PC-9 (cell line): ENCODE data around the gene CES3. TPM values are rescaled to one million over a fixed set of nuclear protein-coding genes. Genes with fewer than 3 reads are reported as not detected.
A peak's percentile ranks its signal among the peaks of the same experiment; 100 is the strongest.
"Not testable (repeated sequence)": the region's sequence is repeated elsewhere in the genome, so short reads cannot be mapped to it uniquely, and the experiment has no call there.

Experiments
- BruUV-seq: library from RNA; stranded (reverse); fragments of 400-500 nt; replicated peaks from 2 replicates; lab custom pipeline; 2021; lab: Mats Ljungman, UMichigan
- CTCF ChIA-PET: fragments of 300-600 bp; sonication (Branson Sonifier 250); formaldehyde crosslinking; loops from one replicate; lab custom pipeline; 2022; ENCODE audit warnings: antibody characterized with exemption; lab: Charles Lee
- POLR2A ChIA-PET: fragments of 300-600 bp; sonication (Branson Sonifier 250); formaldehyde crosslinking; loops from one replicate; lab custom pipeline; 2022; ENCODE audit warnings: antibody characterized with exemption; ENCODE audit not compliant: unreplicated experiment; lab: Charles Lee
- DNase-seq, 2 experiments: peaks; one replicate each; pipeline versions ENCODE4 v3.0.0 to v3.0.0-alpha.2; 2015 to 2022; ENCODE audit warnings: mixed read lengths in 1 of 2
- H2AFZ ChIP-seq: fragments of 200-600 bp; sonication (generic); 2 replicates; pipeline ENCODE4 v1.8.1; 2017; ENCODE audit warnings: antibody characterized with exemption
- H3F3A ChIP-seq: fragments of 200-600 bp; sonication (generic); 2 replicates; pipeline ENCODE4 v1.8.1; 2017; ENCODE audit warnings: antibody characterized with exemption, mild to moderate bottlenecking, low read depth; ENCODE audit not compliant: insufficient read depth
- H3K27ac ChIP-seq: fragments of 200-600 bp; sonication (generic); 2 replicates; pipeline ENCODE4 v1.6.1; 2016; ENCODE audit warnings: mixed run types
- H3K27me3 ChIP-seq: fragments of 200-600 bp; sonication (generic); 2 replicates; pipeline ENCODE4 v1.6.1; 2016; ENCODE audit warnings: low read depth, mixed run types; ENCODE audit not compliant: insufficient read depth
- H3K36me3 ChIP-seq: fragments of 200-600 bp; sonication (generic); 2 replicates; pipeline ENCODE4 v1.6.1; 2016; ENCODE audit warnings: low read depth, mixed run types
- H3K4me1 ChIP-seq: fragments of 200-600 bp; sonication (generic); replicated peaks from 2 replicates; pipeline ENCODE4 v1.6.1; 2016; ENCODE audit warnings: mixed run types; ENCODE audit not compliant: insufficient read depth
- H3K4me2 ChIP-seq: fragments of 200-600 bp; sonication (generic); 2 replicates; pipeline ENCODE4 v1.6.1; 2017; ENCODE audit warnings: mixed run types
- H3K4me3 ChIP-seq: fragments of 200-600 bp; sonication (generic); 2 replicates; pipeline ENCODE4 v1.6.1; 2016; ENCODE audit warnings: mixed run types
- H3K79me2 ChIP-seq: fragments of 200-600 bp; sonication (generic); 2 replicates; pipeline ENCODE4 v1.6.1; 2017; ENCODE audit warnings: low read depth, mixed run types
- H3K9me2 ChIP-seq: fragments of 200-600 bp; sonication (generic); 2 replicates; pipeline ENCODE4 v1.8.1; 2017; ENCODE audit warnings: mild to moderate bottlenecking; ENCODE audit not compliant: insufficient read depth
- H3K9me3 ChIP-seq: fragments of 200-600 bp; sonication (generic); 2 replicates; pipeline ENCODE4 v1.8.1; 2016; ENCODE audit warnings: low read depth; ENCODE audit not compliant: insufficient read depth
- H4K20me1 ChIP-seq: fragments of 200-600 bp; sonication (generic); 2 replicates; pipeline ENCODE4 v1.8.1; 2017; ENCODE audit not compliant: insufficient read depth
- EZH2 ChIP-seq: fragments of 200-600 bp; sonication (generic); IDR thresholded peaks from 2 replicates; pipeline ENCODE4 v1.8.0; 2017; ENCODE audit warnings: antibody characterized with exemption, low read depth
- intact Hi-C: fragments of 100-400 bp; cut with micrococcal nuclease; formaldehyde crosslinking; loops from one replicate; pipeline ENCODE4 v1.10.0; 2022; ENCODE audit not compliant: unreplicated experiment
- total RNA-seq: library from RNA; stranded (reverse); gene quantifications from 2 replicates; pipeline ENCODE4 v1.2.3, GENCODE V29; 2021
- TF ChIP-seq, protein P1 (sequence below): fragments of 200-600 bp; sonication (generic); conservative IDR thresholded peaks from 2 replicates; pipeline ENCODE4 v1.6.1; 2017; ENCODE audit warnings: mixed run types, antibody characterized with exemption, mild to moderate bottlenecking, moderate library complexity

The CES3 gene
- total RNA-seq, 1 experiment from 2014 or later = 9.1 TPM

DNA sequence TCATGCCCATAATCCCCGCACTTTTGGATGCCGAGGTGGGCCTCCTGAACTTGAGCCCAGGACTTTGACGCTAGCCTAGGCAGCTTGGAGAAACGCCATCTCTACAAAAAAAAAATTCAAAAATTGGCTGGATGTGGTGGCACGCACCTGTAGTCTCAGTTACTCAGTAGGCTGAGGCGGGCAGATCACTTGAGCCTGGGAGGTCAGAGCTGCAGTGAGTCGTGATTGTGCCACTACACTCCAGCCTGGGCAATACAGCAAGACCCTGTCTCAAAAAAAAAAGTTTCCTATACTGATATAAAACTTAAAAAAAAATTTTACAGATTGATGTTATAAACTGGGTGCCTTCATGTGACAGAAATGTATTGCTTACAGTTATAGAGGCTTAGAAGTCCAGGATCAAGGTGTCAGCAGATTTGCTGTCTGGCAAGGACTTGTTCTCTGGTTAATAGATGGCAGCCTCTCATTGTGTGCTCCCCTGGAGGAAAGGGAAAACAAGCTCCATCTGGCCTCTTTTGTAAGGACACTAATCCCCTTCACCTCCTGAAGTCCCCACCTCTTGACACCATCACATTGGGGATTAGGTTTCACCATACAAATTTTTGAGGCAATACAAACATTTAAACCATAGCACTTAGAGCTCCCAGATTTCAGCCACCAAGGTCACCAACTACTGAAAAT lies 8.5 kb upstream of the CES3 start:
- intact Hi-C loops = no loop called here
- Histone ChIP-seq H3K27me3 (no peaks in the 10 kb centered on the region), H2AFZ (no peak overlapping the region), H3K36me3 (no peaks in the 10 kb centered on the region), H3K79me2 (no peaks in the 10 kb centered on the region), H3K4me3 (no peak overlapping the region), H3F3A (peaks cover under 1% of the 10 kb centered on the region; the same call in 1 of the 2 replicates), H3K27ac (no peak overlapping the region), H3K9me3 (no peaks in the 10 kb centered on the region), H3K4me1 (no peaks in the 10 kb centered on the region), H3K4me2 (no peak overlapping the region), H3K9me2 (no peaks in the 10 kb centered on the region), H4K20me1 (no peaks in the 10 kb centered on the region)
- TF ChIP-seq, protein P1, sequence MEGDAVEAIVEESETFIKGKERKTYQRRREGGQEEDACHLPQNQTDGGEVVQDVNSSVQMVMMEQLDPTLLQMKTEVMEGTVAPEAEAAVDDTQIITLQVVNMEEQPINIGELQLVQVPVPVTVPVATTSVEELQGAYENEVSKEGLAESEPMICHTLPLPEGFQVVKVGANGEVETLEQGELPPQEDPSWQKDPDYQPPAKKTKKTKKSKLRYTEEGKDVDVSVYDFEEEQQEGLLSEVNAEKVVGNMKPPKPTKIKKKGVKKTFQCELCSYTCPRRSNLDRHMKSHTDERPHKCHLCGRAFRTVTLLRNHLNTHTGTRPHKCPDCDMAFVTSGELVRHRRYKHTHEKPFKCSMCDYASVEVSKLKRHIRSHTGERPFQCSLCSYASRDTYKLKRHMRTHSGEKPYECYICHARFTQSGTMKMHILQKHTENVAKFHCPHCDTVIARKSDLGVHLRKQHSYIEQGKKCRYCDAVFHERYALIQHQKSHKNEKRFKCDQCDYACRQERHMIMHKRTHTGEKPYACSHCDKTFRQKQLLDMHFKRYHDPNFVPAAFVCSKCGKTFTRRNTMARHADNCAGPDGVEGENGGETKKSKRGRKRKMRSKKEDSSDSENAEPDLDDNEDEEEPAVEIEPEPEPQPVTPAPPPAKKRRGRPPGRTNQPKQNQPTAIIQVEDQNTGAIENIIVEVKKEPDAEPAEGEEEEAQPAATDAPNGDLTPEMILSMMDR = no peak
- no peak for TF ChIP-seq EZH2
- no TSS peak for BruUV-seq
- CTCF ChIA-PET = interaction anchor here (0.6 to 1.3 kb wide), 3 partner anchors 200 to 747 kb away, joined by 3 read pairs; no protein-coding TSS in a partner anchor
- POLR2A ChIA-PET = no interaction called here
- no peak for DNase-seq

DNA sequence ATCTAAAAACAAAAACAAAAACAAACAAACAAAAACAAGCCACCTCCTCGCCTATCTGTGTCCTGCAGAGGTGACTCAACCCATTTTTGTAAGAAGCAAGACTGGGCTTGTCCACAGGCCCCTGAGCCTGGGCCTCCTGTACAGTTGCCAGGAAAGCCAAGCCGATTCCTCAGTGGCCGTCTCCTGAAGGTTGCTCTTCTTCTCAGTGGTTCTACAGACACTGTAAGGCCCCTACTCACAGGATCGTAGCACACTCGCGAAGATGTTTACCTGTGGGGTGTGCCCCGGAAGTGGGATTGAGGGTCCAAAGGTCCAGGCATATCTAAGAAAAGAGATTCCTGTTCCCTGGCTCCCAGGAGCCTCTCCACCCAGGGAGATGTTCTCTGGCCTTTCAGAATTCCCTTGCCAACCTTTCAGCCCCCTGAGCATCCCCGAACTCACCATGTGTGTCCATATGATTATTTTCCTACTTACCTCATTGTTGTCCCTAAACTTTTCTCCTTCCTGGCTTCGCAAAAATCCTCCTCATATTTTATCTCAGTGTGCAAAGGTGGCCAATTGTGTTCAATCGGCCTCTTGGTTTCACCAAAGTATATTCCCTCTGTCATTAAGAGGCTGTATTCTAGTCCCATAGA lies 7.5 kb upstream of the CES3 start:
- H3F3A ChIP-seq = no peaks in the 10 kb centered on the region
- H3K27ac ChIP-seq = no peak overlapping the region
- no peaks in the 10 kb centered on the region for H3K79me2 ChIP-seq
- no peak overlapping the region for H3K4me3 ChIP-seq
- no peaks in the 10 kb centered on the region for H3K27me3 ChIP-seq
- no peaks in the 10 kb centered on the region for H4K20me1 ChIP-seq
- H2AFZ ChIP-seq = no peak overlapping the region
- ChIA-PET POLR2A (interaction anchor here (0.5 kb wide), 1 partner anchor 150 kb away, joined by 4 read pairs; no protein-coding TSS in a partner anchor), CTCF (interaction anchor here (0.7 to 1.3 kb wide), 5 partner anchors 36 to 245 kb away, joined by 3 to 9 read pairs (median 6); no protein-coding TSS in a partner anchor)
- no peaks in the 10 kb centered on the region for H3K9me2 ChIP-seq
- intact Hi-C loops = loop anchor here (1.0 to 2.0 kb wide), 3 partner anchors 58 to 511 kb away; no protein-coding TSS in a partner anchor
- BruUV-seq = no TSS peak
- TF ChIP-seq, protein P1 = no peak
- TF ChIP-seq EZH2 = no peak
- no peak overlapping the region for H3K4me2 ChIP-seq
- DNase-seq = no peak
- no peaks in the 10 kb centered on the region for H3K9me3 ChIP-seq
- H3K4me1 ChIP-seq = no peaks in the 10 kb centered on the region
- no peaks in the 10 kb centered on the region for H3K36me3 ChIP-seq

DNA sequence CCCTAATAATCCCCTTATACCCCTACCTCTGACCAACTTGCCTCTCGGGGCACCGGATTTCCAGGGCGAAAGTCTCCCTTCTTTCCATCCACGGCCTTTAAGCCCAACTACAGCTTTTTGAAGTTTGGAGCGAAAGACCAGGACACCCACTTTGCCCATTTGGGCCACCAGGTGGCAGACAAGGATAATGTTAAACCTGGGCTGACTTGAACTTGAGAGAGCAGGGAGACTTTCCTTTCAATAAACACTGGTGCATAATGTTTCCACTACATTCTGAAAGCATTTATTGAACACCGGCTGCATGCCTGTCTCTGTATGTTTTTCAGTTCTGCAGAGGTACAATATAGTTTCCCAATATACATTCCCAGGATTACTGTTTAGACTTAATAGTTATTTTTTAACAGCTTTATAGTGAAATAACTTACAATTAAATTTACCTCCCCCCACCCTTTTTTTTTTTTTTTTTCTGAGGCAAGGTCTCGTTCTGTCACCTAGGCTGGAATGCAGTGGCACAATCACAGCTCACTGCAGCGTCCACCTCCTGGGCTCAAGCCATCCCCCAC lies 6.9 kb upstream of the CES3 start:
- Histone ChIP-seq H3K27me3 (no peaks in the 10 kb centered on the region), H4K20me1 (no peaks in the 10 kb centered on the region), H3K79me2 (no peaks in the 10 kb centered on the region), H3F3A (no peaks in the 10 kb centered on the region), H3K36me3 (no peaks in the 10 kb centered on the region), H3K27ac (no peak overlapping the region), H3K4me3 (no peak overlapping the region), H3K9me2 (no peaks in the 10 kb centered on the region), H2AFZ (no peak overlapping the region), H3K9me3 (no peaks in the 10 kb centered on the region), H3K4me2 (no peak overlapping the region), H3K4me1 (no peaks in the 10 kb centered on the region)
- POLR2A ChIA-PET = interaction anchor here (0.5 kb wide), 1 partner anchor 150 kb away, joined by 4 read pairs; no protein-coding TSS in a partner anchor
- intact Hi-C loops = loop anchor here (1.0 to 2.0 kb wide), 3 partner anchors 59 to 511 kb away; no protein-coding TSS in a partner anchor
- TF ChIP-seq, protein P1 = peak; percentile 88
- TF ChIP-seq EZH2 = no peak
- BruUV-seq = no TSS peak
- DNase-seq = peak; percentile 55 to 81
- CTCF ChIA-PET = interaction anchor here (0.7 to 1.3 kb wide), 5 partner anchors 35 to 244 kb away, joined by 3 to 9 read pairs (median 6); no protein-coding TSS in a partner anchor

DNA sequence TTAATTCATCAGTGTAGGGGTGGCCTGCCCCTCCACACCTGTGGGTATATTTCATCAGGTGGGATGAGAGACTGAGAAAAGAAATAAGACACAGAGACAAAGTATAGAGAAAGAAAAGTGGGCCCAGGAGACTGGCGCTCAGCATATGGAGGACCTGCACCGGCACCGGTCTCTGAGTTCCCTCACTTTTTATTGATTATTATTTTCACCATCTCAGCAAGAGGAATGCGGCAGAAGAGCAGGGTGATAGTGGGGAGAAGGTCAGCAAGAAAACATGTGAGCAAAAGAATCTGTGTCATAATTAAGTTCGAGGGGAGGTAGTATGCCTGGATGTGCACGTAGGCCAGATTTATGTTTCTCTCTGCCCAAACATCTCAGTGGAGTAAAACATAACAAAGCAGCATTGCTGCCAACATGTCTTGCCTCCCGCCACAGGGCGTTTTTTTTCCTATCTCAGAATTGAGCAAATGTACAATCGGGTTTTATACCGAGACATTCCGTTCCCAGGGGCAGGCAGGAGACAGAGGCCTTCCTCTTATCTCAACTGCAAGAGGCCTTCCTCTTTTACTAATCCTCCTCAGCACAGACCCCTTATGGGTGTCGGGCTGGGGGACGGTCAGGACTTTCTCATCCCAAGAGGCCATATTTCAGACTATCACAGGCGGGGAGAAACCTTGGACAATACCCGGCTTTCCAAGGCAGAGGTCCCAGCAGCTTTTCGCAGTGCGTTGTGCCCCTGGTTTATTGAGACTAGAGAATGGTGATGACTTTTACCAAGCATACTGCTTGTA lies 5.5 kb upstream of the CES3 start:
- H3K9me2 ChIP-seq, H3K36me3 ChIP-seq, H3K27me3 ChIP-seq, H2AFZ ChIP-seq, H3K27ac ChIP-seq, CTCF ChIA-PET, H3K4me3 ChIP-seq, POLR2A ChIA-PET, BruUV-seq, H3K9me3 ChIP-seq, H3K79me2 ChIP-seq, H3K4me1 ChIP-seq, H4K20me1 ChIP-seq, DNase-seq, H3F3A ChIP-seq, H3K4me2 ChIP-seq: not testable (repeated sequence)
- intact Hi-C loops = loop anchor here (2.0 kb wide), 1 partner anchor 509 kb away; no protein-coding TSS in a partner anchor
